IMR-90 (cell line): ENCODE results near the gene URI1. TPM values are rescaled to one million over a fixed set of nuclear protein-coding genes. Genes with fewer than 3 reads are reported as not detected.

ENCODE experiments used
- ATAC-seq: fragments of 200-7000 bp; cut with Tn5 transposase; 2 replicates; pipeline ENCODE4 v1.9.1; 2020; ENCODE audit warnings: low read depth, mild to moderate bottlenecking, moderate library complexity
- BruUV-seq: library from RNA; stranded (reverse); fragments of 400-500 nt; replicated peaks from 2 replicates; lab custom pipeline; 2021; lab: Mats Ljungman, UMichigan
- CTCF ChIA-PET: fragments of 300-600 bp; formaldehyde crosslinking; extraction: SDS; loops from one replicate; lab custom pipeline; 2021; ENCODE audit warnings: antibody characterized with exemption; lab: Yijun Ruan, JAX
- POLR2A ChIA-PET: fragments of 300-600 bp; sonication (Branson Sonifier 250); formaldehyde crosslinking; loops from one replicate; lab custom pipeline; 2022; ENCODE audit warnings: antibody characterized with exemption; ENCODE audit not compliant: unreplicated experiment; lab: Charles Lee
- DNase-seq: peaks from one replicate; pipeline ENCODE4 v3.0.0; 2013
- H2AFZ ChIP-seq: replicated peaks from 2 replicates; pipeline ENCODE3; 2013; ENCODE audit warnings: low read length, mild to moderate bottlenecking; ENCODE audit not compliant: poor library complexity
- H2AK5ac ChIP-seq: 2 replicates; pipeline ENCODE4 v1.6.1; 2013; ENCODE audit warnings: low read depth, low read length, inconsistent platforms
- H2AK9ac ChIP-seq: replicated peaks from 2 replicates; pipeline ENCODE3; 2013; ENCODE audit warnings: mild to moderate bottlenecking, low read depth, low read length, moderate library complexity; ENCODE audit not compliant: poor library complexity
- H2BK120ac ChIP-seq: 2 replicates; pipeline ENCODE4 v1.6.1; 2013; ENCODE audit warnings: low read depth, low read length, inconsistent platforms
- H2BK15ac ChIP-seq: 3 replicates; pipeline ENCODE4 v1.6.1; 2013; ENCODE audit warnings: low read depth, low read length, inconsistent platforms
- H2BK20ac ChIP-seq: 2 replicates; pipeline ENCODE4 v1.6.1; 2013; ENCODE audit warnings: low read depth, mild to moderate bottlenecking, inconsistent platforms, low read length, moderate library complexity
- H2BK5ac ChIP-seq: 2 replicates; pipeline ENCODE4 v1.6.1; 2013; ENCODE audit warnings: mild to moderate bottlenecking, low read depth, low read length, inconsistent platforms; ENCODE audit not compliant: poor library complexity, severe bottlenecking
- H3K14ac ChIP-seq: replicated peaks from 2 replicates; pipeline ENCODE4 v1.6.1; 2013; ENCODE audit warnings: low read depth, low read length, inconsistent platforms
- H3K18ac ChIP-seq: 2 replicates; pipeline ENCODE4 v1.6.1; 2013; ENCODE audit warnings: low read depth, low read length, control low read depth
- H3K23ac ChIP-seq: 2 replicates; pipeline ENCODE4 v1.6.1; 2013; ENCODE audit warnings: low read depth, low read length, inconsistent platforms
- H3K27ac ChIP-seq: 2 replicates; pipeline ENCODE4 v1.5.1; 2013; ENCODE audit warnings: mild to moderate bottlenecking, control low read depth, low read length; ENCODE audit not compliant: insufficient read depth
- H3K27me3 ChIP-seq: 2 replicates; pipeline ENCODE4 v1.6.1; 2013; ENCODE audit warnings: low read length; ENCODE audit not compliant: control insufficient read depth, insufficient read depth
- H3K36me3 ChIP-seq: 2 replicates; pipeline ENCODE4 v1.6.1; 2013; ENCODE audit warnings: low read length, mixed read lengths; ENCODE audit not compliant: control insufficient read depth, insufficient read depth
- H3K4ac ChIP-seq: 2 replicates; pipeline ENCODE4 v1.6.1; 2013; ENCODE audit warnings: low read depth, low read length, inconsistent platforms
- H3K4me1 ChIP-seq: 2 replicates; pipeline ENCODE4 v1.6.1; 2013; ENCODE audit warnings: low read length, mixed read lengths; ENCODE audit not compliant: control insufficient read depth, insufficient read depth
- H3K4me2 ChIP-seq: 2 replicates; pipeline ENCODE4 v1.6.1; 2013; ENCODE audit warnings: low read depth, mild to moderate bottlenecking, control low read depth, low read length, moderate library complexity
- H3K4me3 ChIP-seq: 2 replicates; pipeline ENCODE4 v1.5.1; 2013; ENCODE audit warnings: low read depth, mild to moderate bottlenecking, control low read depth, low read length, moderate library complexity; ENCODE audit not compliant: insufficient read depth
- H3K56ac ChIP-seq: 2 replicates; pipeline ENCODE4 v1.6.1; 2013; ENCODE audit warnings: low read length, inconsistent platforms; ENCODE audit not compliant: insufficient read depth; ENCODE audit errors: extremely low read depth
- H3K79me1 ChIP-seq, 2 experiments: 2 replicates each; pipeline ENCODE4 v1.6.1; 2013; ENCODE audit warnings: low read length in 2 of 2, inconsistent platforms in 1 of 2, low read depth in 1 of 2
- H3K9ac ChIP-seq: 2 replicates; pipeline ENCODE4 v1.6.1; 2013; ENCODE audit warnings: low read depth, low read length, control low read depth
- H3K9me1 ChIP-seq: 2 replicates; pipeline ENCODE4 v1.6.1; 2013; ENCODE audit warnings: low read length, inconsistent platforms; ENCODE audit not compliant: insufficient read depth
- H3K9me3 ChIP-seq: 2 replicates; pipeline ENCODE4 v1.6.1; 2013; ENCODE audit warnings: low read length; ENCODE audit not compliant: control insufficient read depth, insufficient read depth
- H4K20me1 ChIP-seq: 2 replicates; pipeline ENCODE4 v1.6.1; 2013; ENCODE audit warnings: low read length, inconsistent platforms; ENCODE audit not compliant: insufficient read depth
- H4K5ac ChIP-seq: 2 replicates; pipeline ENCODE4 v1.6.1; 2013; ENCODE audit warnings: mild to moderate bottlenecking, low read depth, low read length, control low read depth
- H4K8ac ChIP-seq, 2 experiments: 2 replicates each; pipeline ENCODE4 v1.6.1; 2013; ENCODE audit warnings: low read depth in 2 of 2, low read length in 2 of 2, control low read depth in 1 of 2, inconsistent platforms in 1 of 2
- H4K91ac ChIP-seq: 2 replicates; pipeline ENCODE4 v1.6.1; 2013; ENCODE audit warnings: low read depth, low read length, inconsistent platforms; ENCODE audit not compliant: insufficient read depth
- BHLHE40 ChIP-seq: fragments of 150-350 bp; IDR thresholded peaks from 2 replicates; pipeline ENCODE4 v1.6.1; 2016; ENCODE audit warnings: mild to moderate bottlenecking, low read depth, low read length
- CHD1 ChIP-seq: IDR thresholded peaks from 2 replicates; pipeline ENCODE4 v1.6.1; 2012; ENCODE audit warnings: low read depth, low read length, improper control_type of control experiment
- FOS ChIP-seq: fragments of 150-350 bp; IDR thresholded peaks from 2 replicates; pipeline ENCODE4 v1.6.1; 2016; ENCODE audit warnings: low read depth, low read length
- RCOR1 ChIP-seq: IDR thresholded peaks from 2 replicates; pipeline ENCODE4 v1.6.1; 2012; ENCODE audit warnings: mild to moderate bottlenecking, low read length, improper control_type of control experiment; ENCODE audit not compliant: insufficient replicate concordance
- dilution Hi-C: fragments of 300-500 bp; cut with HindIII; formaldehyde crosslinking; loops from one replicate; pipeline ENCODE4 v1.14.3; 2018; ENCODE audit warnings: low sequenced_read_pairs; ENCODE audit not compliant: unreplicated experiment
- in situ Hi-C: fragments of 300-500 bp; cut with MboI; formaldehyde crosslinking; loops from 3 replicates; pipeline ENCODE4 v1.14.3; 2019; ENCODE audit warnings: low sequenced_read_pairs, inconsistent platforms, mixed read lengths
- intact Hi-C: fragments of 100-400 bp; cut with micrococcal nuclease; formaldehyde crosslinking; loops from 2 replicates; pipeline ENCODE4 v1.10.0; 2022
- polyA plus RNA-seq, 3 experiments: library from polyadenylated mRNA; depleted of rRNA; stranded (reverse); fragments of >200 nt; gene quantifications; 2 replicates each; pipeline ENCODE4 v1.2.3, GENCODE V29; 2012; ENCODE audit warnings: low replicate concordance in 1 of 3
- total RNA-seq: library from RNA; depleted of rRNA; stranded (reverse); fragments of >200 nt; gene quantifications from 2 replicates; pipeline ENCODE4 v1.2.3, GENCODE V29; 2012
- TF ChIP-seq, protein P1 (sequence below): conservative IDR thresholded peaks from 2 replicates; pipeline ENCODE4 v1.5.1; 2012; ENCODE audit warnings: mild to moderate bottlenecking, low read depth, low read length, improper control_type of control experiment

Gene URI1
- total and polyA plus RNA-seq, 2 of the 4 experiments (the other 2 are of a cell fraction), result 43.2 to 45.3 TPM

- no peak overlapping the region for H2AFZ ChIP-seq
- TF ChIP-seq CHD1 (no peak), FOS (no peak), RCOR1 (no peak), BHLHE40 (no peak)
- TF ChIP-seq, protein P1, sequence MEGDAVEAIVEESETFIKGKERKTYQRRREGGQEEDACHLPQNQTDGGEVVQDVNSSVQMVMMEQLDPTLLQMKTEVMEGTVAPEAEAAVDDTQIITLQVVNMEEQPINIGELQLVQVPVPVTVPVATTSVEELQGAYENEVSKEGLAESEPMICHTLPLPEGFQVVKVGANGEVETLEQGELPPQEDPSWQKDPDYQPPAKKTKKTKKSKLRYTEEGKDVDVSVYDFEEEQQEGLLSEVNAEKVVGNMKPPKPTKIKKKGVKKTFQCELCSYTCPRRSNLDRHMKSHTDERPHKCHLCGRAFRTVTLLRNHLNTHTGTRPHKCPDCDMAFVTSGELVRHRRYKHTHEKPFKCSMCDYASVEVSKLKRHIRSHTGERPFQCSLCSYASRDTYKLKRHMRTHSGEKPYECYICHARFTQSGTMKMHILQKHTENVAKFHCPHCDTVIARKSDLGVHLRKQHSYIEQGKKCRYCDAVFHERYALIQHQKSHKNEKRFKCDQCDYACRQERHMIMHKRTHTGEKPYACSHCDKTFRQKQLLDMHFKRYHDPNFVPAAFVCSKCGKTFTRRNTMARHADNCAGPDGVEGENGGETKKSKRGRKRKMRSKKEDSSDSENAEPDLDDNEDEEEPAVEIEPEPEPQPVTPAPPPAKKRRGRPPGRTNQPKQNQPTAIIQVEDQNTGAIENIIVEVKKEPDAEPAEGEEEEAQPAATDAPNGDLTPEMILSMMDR, result no peak
Observed at GRCh38 chr19:30023330-30023729, 81.3 kb downstream of the URI1 start.

More at GRCh38 chr19:30023330-30023729, 81.3 kb downstream of the URI1 start:
- no peaks in the 10 kb centered on the region for H3K9me1 ChIP-seq
- H3K14ac ChIP-seq, result no peak overlapping the region
- no peak for DNase-seq
- no peak overlapping the region for H2BK120ac ChIP-seq
- no peak overlapping the region for H3K4ac ChIP-seq
- dilution Hi-C loops, result no loop called here
- H3K4me3 ChIP-seq, result no peak overlapping the region
- no peaks in the 10 kb centered on the region for H3K27me3 ChIP-seq
- POLR2A ChIA-PET, result no interaction called here
- H2BK20ac ChIP-seq, result no peak overlapping the region
- no peak for ATAC-seq
- no TSS peak for BruUV-seq
- no peak overlapping the region for H3K56ac ChIP-seq
- H3K9me3 ChIP-seq, result no peaks in the 10 kb centered on the region
- no peak overlapping the region for H2AK9ac ChIP-seq
- no peak overlapping the region for H4K5ac ChIP-seq
- H3K23ac ChIP-seq, result no peak overlapping the region
- H2AK5ac ChIP-seq, result no peak overlapping the region
- no peak overlapping the region for H3K18ac ChIP-seq
- no peaks in the 10 kb centered on the region for H4K20me1 ChIP-seq
- no peak overlapping the region for H4K8ac ChIP-seq
- no peak overlapping the region for H3K27ac ChIP-seq
- in situ Hi-C loops, result no loop called here
- H3K36me3 ChIP-seq, result no peaks in the 10 kb centered on the region; the same call in 1 of the 2 replicates
- H3K79me1 ChIP-seq, result peaks cover 0 to 4% of the 10 kb centered on the region in 2 experiments; a peak in 1 of 4 replicates
- intact Hi-C loops, result no loop called here
- H2BK15ac ChIP-seq, result no peak overlapping the region
- no peak overlapping the region for H3K4me2 ChIP-seq
- H3K4me1 ChIP-seq, result no peaks in the 10 kb centered on the region
- H2BK5ac ChIP-seq, result no peak overlapping the region
- H4K91ac ChIP-seq, result no peak overlapping the region
- H3K9ac ChIP-seq, result no peak overlapping the region
- CTCF ChIA-PET, result no interaction called here
